Natural killer cell (primary cell): ENCODE data around the gene BANF1. TPM values are rescaled to one million over a fixed set of nuclear protein-coding genes. Genes with fewer than 3 reads are reported as not detected.

ENCODE experiments used
- ATAC-seq, 3 donors: fragments of 150-1000 bp in 2 of 3; fragments of 200-7000 bp in 1 of 3; cut with Tn5 transposase; 1 replicate in 1 of 3; 2 replicates in 2 of 3; pipeline ENCODE4 v1.10.0; 2021; ENCODE audit warnings: mild to moderate bottlenecking in 2 of 3, moderate library complexity in 2 of 3
- DNase-seq, 2 donors: peaks; one replicate each; pipeline versions ENCODE4 v3.0.0 to v3.0.0-alpha.2; 2013 to 2021; ENCODE audit warnings: mixed read lengths in 1 of 2
- H3K27ac ChIP-seq: one replicate; pipeline ENCODE4 v1.5.1; 2013; ENCODE audit warnings: mild to moderate bottlenecking, low read length
- H3K27me3 ChIP-seq: one replicate; pipeline ENCODE4 v1.6.1; 2013; ENCODE audit warnings: low read length; ENCODE audit not compliant: control insufficient read depth, insufficient read depth
- H3K36me3 ChIP-seq: one replicate; pipeline ENCODE4 v1.6.1; 2013; ENCODE audit warnings: low read length; ENCODE audit not compliant: control insufficient read depth, insufficient read depth
- H3K4me1 ChIP-seq: one replicate; pipeline ENCODE4 v1.6.1; 2013; ENCODE audit warnings: low read length; ENCODE audit not compliant: control insufficient read depth, insufficient read depth
- H3K4me3 ChIP-seq: one replicate; pipeline ENCODE4 v1.5.1; 2013; ENCODE audit warnings: low read length
- H3K9me3 ChIP-seq: one replicate; pipeline ENCODE4 v1.6.1; 2013; ENCODE audit warnings: low read length; ENCODE audit not compliant: control insufficient read depth, insufficient read depth
- H3K27ac Mint-ChIP-seq, 2 donors: one replicate each; pipeline ENCODE4 v1.8.0; 2022; ENCODE audit warnings: mild to moderate bottlenecking in 2 of 2, mixed read lengths in 2 of 2, moderate library complexity in 1 of 2
- H3K27me3 Mint-ChIP-seq, 2 donors: one replicate each; pipeline ENCODE4 v1.8.0; 2022; ENCODE audit warnings: low read depth in 2 of 2, mixed read lengths in 2 of 2
- H3K36me3 Mint-ChIP-seq: one replicate; pipeline ENCODE4 v1.8.0; 2022; ENCODE audit warnings: mixed read lengths
- H3K4me1 Mint-ChIP-seq, 2 donors: one replicate each; pipeline ENCODE4 v1.8.0; 2022; ENCODE audit warnings: mixed read lengths in 2 of 2
- H3K4me3 Mint-ChIP-seq: one replicate; pipeline ENCODE4 v1.8.0; 2022; ENCODE audit warnings: mild to moderate bottlenecking, moderate library complexity, mixed read lengths
- H3K9me3 Mint-ChIP-seq, 2 donors: one replicate each; pipeline ENCODE4 v1.8.0; 2022; ENCODE audit warnings: mixed read lengths in 2 of 2
- WGBS: methylation state at CpG from one replicate; pipeline ENCODE4 v1.1.7; 2013; ENCODE audit warnings: missing lambda C conversion rate; ENCODE audit not compliant: insufficient coverage; 5-methylcytosine and 5-hydroxymethylcytosine counted together
- intact Hi-C: fragments of 100-400 bp; cut with micrococcal nuclease; formaldehyde crosslinking; loops from one replicate; pipeline ENCODE4 v1.14.2; 2022
- total RNA-seq, 4 donors: library from RNA; stranded (reverse); fragments of 120-200 nt in 1 of 4; gene quantifications; one replicate each; pipeline versions ENCODE4 v1.2.3 to v1.2.4, GENCODE V29; 2013 to 2022
- TF ChIP-seq, protein P1 (sequence below): fragments of 200-600 bp; IDR thresholded peaks from one replicate; pipeline ENCODE4 v1.8.0; 2022; ENCODE audit warnings: antibody characterized with exemption

Gene BANF1
- total RNA-seq, 3 donors from 2014 or later (not counting 1 experiment from before 2014, with no cell fraction given), result 87.8 to 107 (median 90.4) TPM

DNA sequence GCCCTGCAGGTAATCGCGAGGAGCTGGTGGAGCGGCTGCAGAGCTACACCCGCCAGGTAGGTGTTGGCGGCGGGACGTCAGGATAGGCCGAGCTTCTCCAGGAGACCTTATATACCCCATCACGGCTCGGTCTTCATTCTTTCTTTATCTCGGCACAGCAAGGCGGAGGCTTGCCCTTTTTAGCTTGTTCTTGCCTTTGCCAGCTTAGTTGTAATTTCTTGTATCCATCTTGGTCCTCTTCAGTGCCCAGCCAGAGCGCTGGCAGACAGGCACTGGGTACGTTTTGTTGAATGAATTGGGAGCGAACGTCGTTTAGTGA, 50.3 kb downstream of the BANF1 start:
- Histone ChIP-seq H3K27me3 (peaks cover under 1% of the 10 kb centered on the region), H3K9me3 (no peaks in the 10 kb centered on the region), H3K4me3 (peak overlapping the region; percentile 97), H3K4me1 (peaks cover 23% of the 10 kb centered on the region), H3K36me3 (peaks cover 30% of the 10 kb centered on the region), H3K27ac (peak overlapping the region; percentile 69)
- Mint-ChIP-seq H3K36me3 (no peaks in the 10 kb centered on the region), H3K9me3 (no peaks in the 10 kb centered on the region), H3K27me3 (peaks cover 0 to 11% of the 10 kb centered on the region in 2 donors), H3K27ac (peak overlapping the region; percentile 98), H3K4me3 (peak overlapping the region; percentile 100), H3K4me1 (peaks cover 27 to 34% of the 10 kb centered on the region in 2 donors)
- WGBS, result 2% methylated on average over 17 of the region's 17 CpGs
- no peak for DNase-seq
- peak in 1 of 3 donors; percentile 0 for ATAC-seq
- TF ChIP-seq, protein P1, sequence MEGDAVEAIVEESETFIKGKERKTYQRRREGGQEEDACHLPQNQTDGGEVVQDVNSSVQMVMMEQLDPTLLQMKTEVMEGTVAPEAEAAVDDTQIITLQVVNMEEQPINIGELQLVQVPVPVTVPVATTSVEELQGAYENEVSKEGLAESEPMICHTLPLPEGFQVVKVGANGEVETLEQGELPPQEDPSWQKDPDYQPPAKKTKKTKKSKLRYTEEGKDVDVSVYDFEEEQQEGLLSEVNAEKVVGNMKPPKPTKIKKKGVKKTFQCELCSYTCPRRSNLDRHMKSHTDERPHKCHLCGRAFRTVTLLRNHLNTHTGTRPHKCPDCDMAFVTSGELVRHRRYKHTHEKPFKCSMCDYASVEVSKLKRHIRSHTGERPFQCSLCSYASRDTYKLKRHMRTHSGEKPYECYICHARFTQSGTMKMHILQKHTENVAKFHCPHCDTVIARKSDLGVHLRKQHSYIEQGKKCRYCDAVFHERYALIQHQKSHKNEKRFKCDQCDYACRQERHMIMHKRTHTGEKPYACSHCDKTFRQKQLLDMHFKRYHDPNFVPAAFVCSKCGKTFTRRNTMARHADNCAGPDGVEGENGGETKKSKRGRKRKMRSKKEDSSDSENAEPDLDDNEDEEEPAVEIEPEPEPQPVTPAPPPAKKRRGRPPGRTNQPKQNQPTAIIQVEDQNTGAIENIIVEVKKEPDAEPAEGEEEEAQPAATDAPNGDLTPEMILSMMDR, result no peak
- intact Hi-C loops, result loop anchor here (1.0 kb wide), 1 partner anchor 18 kb away; the partner anchor contains the start of gene PACS1

Other genes starting within 250 kb of the BANF1 start
- gene AP5B1, start 221.5 kb upstream of the BANF1 start, total RNA-seq, result 10 to 100 TPM; 13.9 to 22.5 (median 21.3) TPM
- gene OVOL1, start 215.4 kb upstream of the BANF1 start, total RNA-seq, result under 1 TPM in 2 of 3 donors, not detected in 1; 0.11 to 0.12 TPM
- 1 to 10 TPM in 1 of 3 donors, under 1 TPM in 2; 0.31 to 2.0 (median 0.54) TPM for gene SNX32, start 168.5 kb upstream of the BANF1 start, total RNA-seq
- gene CFL1, start 144.3 kb upstream of the BANF1 start, total RNA-seq, result 1,000 to 10,000 TPM; 1,035 to 1,220 (median 1,095) TPM
- 10 to 100 TPM; 71.6 to 93.4 (median 73.6) TPM for gene MUS81, start 142.1 kb upstream of the BANF1 start, total RNA-seq
- gene EFEMP2, start 129.7 kb upstream of the BANF1 start, total RNA-seq, result 10 to 100 TPM in 1 of 3 donors, 1 to 10 TPM in 2; 6.1 to 13.0 (median 9.8) TPM
- gene CTSW, start 122.7 kb upstream of the BANF1 start, total RNA-seq, result 1,000 to 10,000 TPM in 1 of 3 donors, 100 to 1,000 TPM in 2; 765 to 1,016 (median 976) TPM
- gene FIBP, start 114.0 kb upstream of the BANF1 start, total RNA-seq, result 10 to 100 TPM; 36.5 to 47.9 (median 45.7) TPM
- 10 to 100 TPM; 22.6 to 36.1 (median 24.1) TPM for gene CCDC85B, start 111.8 kb upstream of the BANF1 start, total RNA-seq
- gene FOSL1, start 102.1 kb upstream of the BANF1 start, total RNA-seq, result 1 to 10 TPM; 3.4 to 9.0 (median 6.8) TPM
- 10 to 100 TPM; 19.9 to 28.3 (median 20.7) TPM for gene C11orf68, start 83.4 kb upstream of the BANF1 start, total RNA-seq
- 100 to 1,000 TPM; 114 to 115 (median 115) TPM for gene DRAP1, start 83.1 kb upstream of the BANF1 start, total RNA-seq
- not detected for gene TSGA10IP, start 57.0 kb upstream of the BANF1 start, total RNA-seq
- gene SART1, start 40.8 kb upstream of the BANF1 start, total RNA-seq, result 100 to 1,000 TPM; 103 to 123 (median 115) TPM
- gene EIF1AD, start 346 bp upstream of the BANF1 start, total RNA-seq, result 10 to 100 TPM; 49.9 to 74.2 (median 62.8) TPM
- gene CST6, start 9.5 kb downstream of the BANF1 start, total RNA-seq, result not detected
- 10 to 100 TPM; 12.2 to 16.9 (median 13.3) TPM for gene CATSPER1, start 24.0 kb downstream of the BANF1 start, total RNA-seq
- gene GAL3ST3, start 46.7 kb downstream of the BANF1 start, total RNA-seq, result not detected
- 100 to 1,000 TPM; 249 to 269 (median 253) TPM for gene SF3B2, start 49.9 kb downstream of the BANF1 start, total RNA-seq
- gene PACS1, start 67.8 kb downstream of the BANF1 start, total RNA-seq, result 100 to 1,000 TPM; 176 to 204 (median 186) TPM